Calu3 (cell line): ENCODE measurements around the gene ACTR2. TPM values are rescaled to one million over a fixed set of nuclear protein-coding genes. Genes with fewer than 3 reads are reported as not detected.

ENCODE experiments used
- BruUV-seq: library from RNA; stranded (reverse); fragments of 400-500 nt; replicated peaks from 2 replicates; lab custom pipeline; 2021; lab: Mats Ljungman, UMichigan
- CTCF ChIA-PET: fragments of 300-600 bp; sonication (Branson Sonifier 250); formaldehyde crosslinking; loops from one replicate; lab custom pipeline; 2022; ENCODE audit warnings: antibody characterized with exemption; lab: Charles Lee
- DNase-seq: peaks from one replicate; pipeline ENCODE4 v3.0.0; 2022
- H3K27ac Mint-ChIP-seq: one replicate; pipeline ENCODE4 v1.8.0; 2022; ENCODE audit warnings: mixed read lengths; ENCODE audit not compliant: unreplicated experiment
- H3K27me3 Mint-ChIP-seq: one replicate; pipeline ENCODE4 v1.8.0; 2022; ENCODE audit warnings: mixed read lengths; ENCODE audit not compliant: unreplicated experiment
- H3K36me3 Mint-ChIP-seq: one replicate; pipeline ENCODE4 v1.8.0; 2022; ENCODE audit warnings: mild to moderate bottlenecking, moderate library complexity, mixed read lengths; ENCODE audit not compliant: insufficient read depth, unreplicated experiment
- H3K4me1 Mint-ChIP-seq: one replicate; pipeline ENCODE4 v1.8.0; 2022; ENCODE audit warnings: mild to moderate bottlenecking, low read depth, mixed read lengths; ENCODE audit not compliant: unreplicated experiment
- H3K4me3 Mint-ChIP-seq: one replicate; pipeline ENCODE4 v1.8.0; 2022; ENCODE audit warnings: mild to moderate bottlenecking, low read depth, moderate library complexity, mixed read lengths; ENCODE audit not compliant: unreplicated experiment
- H3K9me3 Mint-ChIP-seq: one replicate; pipeline ENCODE4 v1.8.0; 2022; ENCODE audit warnings: low read depth, mixed read lengths; ENCODE audit not compliant: unreplicated experiment
- CTCF ChIP-seq: fragments of 200-600 bp; IDR thresholded peaks from one replicate; pipeline ENCODE4 v1.8.0; 2022; ENCODE audit warnings: antibody characterized with exemption; ENCODE audit not compliant: unreplicated experiment
- intact Hi-C: fragments of 100-400 bp; cut with micrococcal nuclease; formaldehyde crosslinking; loops from one replicate; pipeline ENCODE4 v1.10.0; 2022; ENCODE audit not compliant: unreplicated experiment
- total RNA-seq: library from RNA; stranded (reverse); gene quantifications from 2 replicates; pipeline ENCODE4 v1.2.3, GENCODE V29; 2022

The ACTR2 gene
- total RNA-seq, 1 experiment from 2014 or later: 240 TPM

- CTCF ChIA-PET: no interaction called here
- Mint-ChIP-seq H3K4me3 (no peak overlapping the region), H3K27me3 (no peaks in the 10 kb centered on the region), H3K4me1 (no peaks in the 10 kb centered on the region), H3K27ac (no peak overlapping the region), H3K36me3 (peaks cover 5% of the 10 kb centered on the region), H3K9me3 (no peaks in the 10 kb centered on the region)
- no peak for TF ChIP-seq CTCF
- BruUV-seq: no TSS peak
- intact Hi-C loops: no loop called here
- DNase-seq: no peak
Observed at GRCh38 chr2:65293376-65293775, 65.7 kb downstream of the ACTR2 start.

GRCh38 chr2:65294136-65294535 is 66.5 kb downstream of the ACTR2 start:
- Mint-ChIP-seq H3K9me3 (no peaks in the 10 kb centered on the region), H3K27me3 (no peaks in the 10 kb centered on the region), H3K4me1 (no peaks in the 10 kb centered on the region), H3K36me3 (peaks cover 5% of the 10 kb centered on the region), H3K4me3 (no peak overlapping the region), H3K27ac (peak overlapping the region; percentile 15)
- no peak for TF ChIP-seq CTCF
- no TSS peak for BruUV-seq
- no peak for DNase-seq
- CTCF ChIA-PET: interaction anchor here (0.6 kb wide), 1 partner anchor 1649 kb away, joined by 3 read pairs; no protein-coding TSS in a partner anchor
- intact Hi-C loops: no loop called here

- H3K9me3 Mint-ChIP-seq: no peaks in the 10 kb centered on the region
- no TSS peak for BruUV-seq
- H3K27me3 Mint-ChIP-seq: no peaks in the 10 kb centered on the region
- H3K4me3 Mint-ChIP-seq: no peak overlapping the region
- no peaks in the 10 kb centered on the region for H3K4me1 Mint-ChIP-seq
- TF ChIP-seq CTCF: no peak
- intact Hi-C loops: no loop called here
- CTCF ChIA-PET: no interaction called here
- H3K36me3 Mint-ChIP-seq: peaks cover 5% of the 10 kb centered on the region
- H3K27ac Mint-ChIP-seq: peak overlapping the region; percentile 15
- DNase-seq: no peak
Observed at GRCh38 chr2:65294701-65295100, 67.1 kb downstream of the ACTR2 start.

- no peak overlapping the region for H3K4me3 Mint-ChIP-seq
- H3K27me3 Mint-ChIP-seq: no peaks in the 10 kb centered on the region
- CTCF ChIA-PET: interaction anchor here (1.0 to 1.2 kb wide), 2 partner anchors 57 to 100 kb away, joined by 3 read pairs; no protein-coding TSS in a partner anchor
- no TSS peak for BruUV-seq
- no peaks in the 10 kb centered on the region for H3K9me3 Mint-ChIP-seq
- intact Hi-C loops: no loop called here
- H3K36me3 Mint-ChIP-seq: peaks cover 5% of the 10 kb centered on the region
- no peaks in the 10 kb centered on the region for H3K4me1 Mint-ChIP-seq
- H3K27ac Mint-ChIP-seq: no peak overlapping the region
- DNase-seq: no peak
- TF ChIP-seq CTCF: no peak
Observed at GRCh38 chr2:65296971-65297370, 69.3 kb downstream of the ACTR2 start.
